CD14-positive monocyte (primary cell): ENCODE measurements around the gene SHB. TPM values are rescaled to one million over a fixed set of nuclear protein-coding genes. Genes with fewer than 3 reads are reported as not detected.
A peak's percentile ranks its signal among the peaks of the same experiment; 100 is the strongest.

Experiments
- DNase-seq, 3 donors: peaks; one replicate each; pipeline ENCODE4 v3.0.0-alpha.2; 2011 to 2022
- H2AFZ ChIP-seq: 2 replicates; pipeline ENCODE4 v1.6.0; 2012; ENCODE audit warnings: mild to moderate bottlenecking, low read depth, low read length, inconsistent platforms; ENCODE audit not compliant: insufficient read depth, poor library complexity, severe bottlenecking
- H3K27ac ChIP-seq, 2 donors: 1 replicate in 1 of 2; 2 replicates in 1 of 2; pipeline ENCODE4 v1.5.1; 2012 to 2013; ENCODE audit warnings: low read length in 2 of 2, control low read depth in 1 of 2, inconsistent platforms in 1 of 2, low read depth in 1 of 2, mild to moderate bottlenecking in 1 of 2
- H3K27me3 ChIP-seq, 2 donors: one replicate each; pipeline versions ENCODE4 v1.6.0 to v1.6.1; 2011 to 2013; ENCODE audit warnings: low read length in 2 of 2; ENCODE audit not compliant: control insufficient read depth in 2 of 2, insufficient read depth in 2 of 2
- H3K36me3 ChIP-seq, 2 donors: replicated peaks in 1 of 2; 1 replicate in 1 of 2; 2 replicates in 1 of 2; pipeline versions ENCODE4 v1.5.1 to v1.6.1; 2012 to 2013; ENCODE audit warnings: low read length in 2 of 2, control low read depth in 1 of 2, inconsistent platforms in 1 of 2, mild to moderate bottlenecking in 1 of 2; ENCODE audit not compliant: insufficient read depth in 2 of 2, control insufficient read depth in 1 of 2
- H3K4me1 ChIP-seq, 2 donors: 1 replicate in 1 of 2; 2 replicates in 1 of 2; pipeline versions ENCODE4 v1.5.1 to v1.6.1; 2012 to 2013; ENCODE audit warnings: low read length in 2 of 2, control low read depth in 1 of 2, inconsistent platforms in 1 of 2, mild to moderate bottlenecking in 1 of 2, moderate library complexity in 1 of 2; ENCODE audit not compliant: insufficient read depth in 2 of 2, control insufficient read depth in 1 of 2
- H3K4me2 ChIP-seq: replicated peaks from 2 replicates; pipeline ENCODE3; 2012; ENCODE audit warnings: low read length, moderate library complexity, mild to moderate bottlenecking; ENCODE audit not compliant: poor library complexity, severe bottlenecking; ENCODE audit errors: extremely low read depth
- H3K4me3 ChIP-seq, 3 experiments: fragments of 200-600 bp in 1 of 3; sonication (generic) in 1 of 3; replicated peaks in 1 of 3; 1 replicate in 2 of 3; 2 replicates in 1 of 3; pipeline ENCODE4 v1.5.1; 2011 to 2013; ENCODE audit warnings: low read length in 3 of 3, mild to moderate bottlenecking in 3 of 3, control low read depth in 2 of 3, low read depth in 2 of 3, inconsistent platforms in 1 of 3, moderate library complexity in 1 of 3
- H3K79me2 ChIP-seq: 2 replicates; pipeline ENCODE4 v1.6.0; 2012; ENCODE audit warnings: mild to moderate bottlenecking, control low read depth, inconsistent platforms, low read length, moderate library complexity; ENCODE audit not compliant: insufficient read depth
- H3K9ac ChIP-seq: 2 replicates; pipeline ENCODE4 v1.6.0; 2017; ENCODE audit warnings: low read length, mild to moderate bottlenecking; ENCODE audit not compliant: insufficient read depth, poor library complexity, severe bottlenecking
- H3K9me3 ChIP-seq, 2 donors: replicated peaks in 1 of 2; 1 replicate in 1 of 2; 2 replicates in 1 of 2; pipeline versions ENCODE4 v1.5.1 to v1.6.1; 2012 to 2013; ENCODE audit warnings: low read length in 2 of 2, control low read depth in 1 of 2; ENCODE audit not compliant: control insufficient read depth in 1 of 2, insufficient read depth in 1 of 2
- H4K20me1 ChIP-seq: 2 replicates; pipeline ENCODE4 v1.6.0; 2012; ENCODE audit warnings: mild to moderate bottlenecking, low read length, control low read depth, moderate library complexity; ENCODE audit not compliant: insufficient read depth
- H3K27ac Mint-ChIP-seq, 7 donors: one replicate each; pipeline ENCODE4 v1.8.0; 2020; ENCODE audit warnings: mild to moderate bottlenecking in 7 of 7, mixed read lengths in 7 of 7, moderate library complexity in 6 of 7, inconsistent platforms in 2 of 7
- H3K27me3 Mint-ChIP-seq, 3 donors: one replicate each; pipeline ENCODE4 v1.8.0; 2021 to 2022; ENCODE audit warnings: low read depth in 3 of 3, mild to moderate bottlenecking in 3 of 3, mixed read lengths in 3 of 3, moderate library complexity in 3 of 3, inconsistent platforms in 1 of 3
- H3K36me3 Mint-ChIP-seq, 2 donors: one replicate each; pipeline ENCODE4 v1.8.0; 2020; ENCODE audit warnings: mixed read lengths in 2 of 2, inconsistent platforms in 1 of 2, mild to moderate bottlenecking in 1 of 2
- H3K4me1 Mint-ChIP-seq: one replicate; pipeline ENCODE4 v1.8.0; 2020; ENCODE audit warnings: mild to moderate bottlenecking, mixed read lengths
- H3K4me3 Mint-ChIP-seq, 2 donors: one replicate each; pipeline ENCODE4 v1.8.0; 2020; ENCODE audit warnings: mild to moderate bottlenecking in 2 of 2, mixed read lengths in 2 of 2, moderate library complexity in 1 of 2
- H3K9me3 Mint-ChIP-seq, 7 donors: one replicate each; pipeline ENCODE4 v1.8.0; 2020 to 2022; ENCODE audit warnings: mixed read lengths in 7 of 7, mild to moderate bottlenecking in 6 of 7, moderate library complexity in 6 of 7, inconsistent platforms in 2 of 7
- WGBS: methylation state at CpG from one replicate; pipeline ENCODE4 v1.1.5; 2013; ENCODE audit warnings: missing lambda C conversion rate; ENCODE audit not compliant: insufficient coverage; 5-methylcytosine and 5-hydroxymethylcytosine counted together
- intact Hi-C, 2 donors: fragments of 100-400 bp; cut with micrococcal nuclease; formaldehyde crosslinking; loops; one replicate each; pipeline versions ENCODE4 v1.15.0 to v1.15.1; 2023
- polyA plus RNA-seq, 3 donors: library from polyadenylated mRNA; depleted of rRNA in 1 of 3; unstranded in 2 of 3; stranded (reverse) in 1 of 3; fragments of 300-500 nt in 2 of 3; fragments of >200 nt in 1 of 3; fragmentation: Illumina TruSeq in 2 of 3; gene quantifications; 1 replicate in 2 of 3; 2 replicates in 1 of 3; pipeline ENCODE4 v1.2.3, GENCODE V29; 2012 to 2021
- TF ChIP-seq, protein P1 (sequence below): fragments of 200-600 bp; IDR thresholded peaks from one replicate; pipeline ENCODE4 v1.8.0; 2022; ENCODE audit warnings: antibody characterized with exemption, mild to moderate bottlenecking

SHB gene
- polyA plus RNA-seq, 3 donors = 0.27 to 1.3 (median 0.31) TPM

DNA sequence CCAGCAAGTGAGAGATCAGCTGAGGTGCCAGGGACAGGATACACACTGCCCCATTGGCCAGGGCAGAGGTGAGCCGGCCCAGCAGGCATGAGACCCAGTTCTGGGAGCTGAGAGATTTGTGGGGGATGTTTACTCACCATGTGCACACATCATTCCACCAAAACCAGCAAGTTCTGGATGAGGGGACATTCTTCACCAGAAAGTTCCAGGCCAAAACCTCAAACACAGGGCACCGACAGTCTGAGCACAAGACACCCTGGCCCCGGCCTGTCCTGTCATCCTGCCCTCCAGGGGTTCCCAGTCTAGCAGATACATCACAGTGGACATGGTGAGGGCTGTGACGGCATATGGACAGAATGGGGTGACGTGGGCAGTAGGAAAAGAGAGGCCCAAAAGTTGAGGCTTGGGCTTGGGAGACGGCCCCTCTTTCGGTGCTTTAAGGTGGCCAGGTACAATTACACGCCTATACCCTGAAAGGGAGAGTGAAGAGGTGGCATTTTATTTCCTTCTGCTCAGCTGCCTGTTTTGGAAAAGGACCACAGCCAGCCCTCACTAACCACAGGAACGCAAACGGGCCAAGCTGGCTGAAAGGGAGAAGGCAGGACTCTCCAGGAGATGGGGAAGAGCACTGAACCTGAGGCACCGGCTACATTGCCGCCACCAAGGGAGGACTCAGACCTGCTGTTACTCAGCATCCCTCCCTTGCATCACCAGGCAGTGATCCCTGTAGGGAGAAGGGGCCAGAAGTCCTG, 64.0 kb downstream of the SHB start:
- Mint-ChIP-seq H3K36me3 (peaks cover 0 to 6% of the 10 kb centered on the region in 2 donors), H3K9me3 (no peaks in the 10 kb centered on the region), H3K27me3 (peaks cover 0 to 2% (median 0%) of the 10 kb centered on the region in 3 donors), H3K4me3 (no peak overlapping the region), H3K27ac (peak overlapping the region in 5 of 7 donors; percentile 1 to 59 (median 37)), H3K4me1 (peaks cover 33% of the 10 kb centered on the region)
- DNase-seq = no peak
- Histone ChIP-seq H3K9ac (no peak overlapping the region), H4K20me1 (no peaks in the 10 kb centered on the region), H3K36me3 (no peaks in the 10 kb centered on the region), H3K4me2 (no peak overlapping the region), H3K9me3 (no peaks in the 10 kb centered on the region), H3K79me2 (no peaks in the 10 kb centered on the region), H3K27ac (no peak overlapping the region), H3K4me3 (no peak overlapping the region), H3K4me1 (peaks cover 18 to 21% of the 10 kb centered on the region in 2 donors), H2AFZ (no peak overlapping the region), H3K27me3 (no peaks in the 10 kb centered on the region)
- TF ChIP-seq, protein P1, sequence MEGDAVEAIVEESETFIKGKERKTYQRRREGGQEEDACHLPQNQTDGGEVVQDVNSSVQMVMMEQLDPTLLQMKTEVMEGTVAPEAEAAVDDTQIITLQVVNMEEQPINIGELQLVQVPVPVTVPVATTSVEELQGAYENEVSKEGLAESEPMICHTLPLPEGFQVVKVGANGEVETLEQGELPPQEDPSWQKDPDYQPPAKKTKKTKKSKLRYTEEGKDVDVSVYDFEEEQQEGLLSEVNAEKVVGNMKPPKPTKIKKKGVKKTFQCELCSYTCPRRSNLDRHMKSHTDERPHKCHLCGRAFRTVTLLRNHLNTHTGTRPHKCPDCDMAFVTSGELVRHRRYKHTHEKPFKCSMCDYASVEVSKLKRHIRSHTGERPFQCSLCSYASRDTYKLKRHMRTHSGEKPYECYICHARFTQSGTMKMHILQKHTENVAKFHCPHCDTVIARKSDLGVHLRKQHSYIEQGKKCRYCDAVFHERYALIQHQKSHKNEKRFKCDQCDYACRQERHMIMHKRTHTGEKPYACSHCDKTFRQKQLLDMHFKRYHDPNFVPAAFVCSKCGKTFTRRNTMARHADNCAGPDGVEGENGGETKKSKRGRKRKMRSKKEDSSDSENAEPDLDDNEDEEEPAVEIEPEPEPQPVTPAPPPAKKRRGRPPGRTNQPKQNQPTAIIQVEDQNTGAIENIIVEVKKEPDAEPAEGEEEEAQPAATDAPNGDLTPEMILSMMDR = no peak
- 100% methylated on average over 3 of the region's 12 CpGs for WGBS
- intact Hi-C loops = loop anchor here in 1 of 2 donors (5.0 kb wide), 3 partner anchors 42 to 93 kb away; partner anchors contain the start of gene SHB

DNA sequence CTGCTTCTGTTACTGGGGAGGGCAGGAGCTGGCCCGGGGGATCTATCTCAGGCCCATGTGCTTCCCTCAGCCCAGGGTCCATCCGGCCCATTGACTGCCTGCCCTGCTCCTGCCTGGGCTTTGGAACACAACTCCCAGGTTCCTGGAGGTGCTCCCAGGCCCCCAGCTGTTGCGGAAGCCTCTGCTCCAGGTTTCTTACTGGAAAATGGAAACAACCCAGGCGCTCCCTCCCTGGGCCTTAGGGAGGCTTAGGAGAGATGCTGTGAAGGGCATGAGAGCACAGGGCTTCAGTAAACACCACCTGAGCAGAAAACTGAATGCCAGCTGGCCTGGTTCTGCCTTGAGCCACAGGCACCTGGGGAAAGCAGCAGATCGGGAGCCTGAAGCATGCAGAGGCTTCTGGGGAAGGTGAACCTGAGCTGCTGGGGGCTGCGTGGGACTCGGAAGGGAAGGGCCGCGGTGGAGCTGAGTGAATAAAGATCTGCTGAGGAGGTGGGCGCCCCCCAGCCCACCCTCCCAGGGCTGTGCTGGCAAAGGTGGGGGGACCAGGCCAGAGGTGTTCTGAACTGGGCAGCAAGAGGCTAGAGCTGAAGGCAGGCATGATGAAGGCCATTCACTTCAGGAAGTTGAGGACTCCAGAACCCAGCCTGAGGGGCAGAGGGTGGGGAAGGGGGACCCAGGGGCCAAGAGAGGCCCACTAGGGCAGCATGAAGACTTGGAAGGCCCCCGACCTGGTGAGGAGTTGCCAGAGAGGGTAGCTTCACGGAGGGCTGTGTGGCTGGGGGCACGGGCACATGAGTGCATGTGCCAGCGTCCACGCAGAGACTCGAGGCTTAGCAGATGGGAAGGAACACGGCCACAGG, 64.8 kb downstream of the SHB start:
- H2AFZ ChIP-seq = no peak overlapping the region
- H3K36me3 Mint-ChIP-seq = peaks cover 0 to 7% of the 10 kb centered on the region in 2 donors
- H3K9me3 ChIP-seq = no peaks in the 10 kb centered on the region
- peaks cover 22 to 23% of the 10 kb centered on the region in 2 donors for H3K4me1 ChIP-seq
- WGBS = 95% methylated on average over 10 of the region's 17 CpGs
- H3K9ac ChIP-seq = no peak overlapping the region
- intact Hi-C loops = no loop called here
- peaks cover 38% of the 10 kb centered on the region for H3K4me1 Mint-ChIP-seq
- TF ChIP-seq, protein P1 = no peak
- no peak overlapping the region for H3K27ac ChIP-seq
- peaks cover 0 to 2% (median 0%) of the 10 kb centered on the region in 3 donors for H3K27me3 Mint-ChIP-seq
- H3K4me2 ChIP-seq = no peak overlapping the region
- peak overlapping the region in 3 of 7 donors; percentile 10 to 54 (median 37) for H3K27ac Mint-ChIP-seq
- no peak overlapping the region for H3K4me3 ChIP-seq
- H3K9me3 Mint-ChIP-seq = no peaks in the 10 kb centered on the region
- no peaks in the 10 kb centered on the region for H3K79me2 ChIP-seq
- H3K4me3 Mint-ChIP-seq = no peak overlapping the region
- DNase-seq = no peak
- no peaks in the 10 kb centered on the region for H4K20me1 ChIP-seq
- H3K36me3 ChIP-seq = no peaks in the 10 kb centered on the region
- H3K27me3 ChIP-seq = no peaks in the 10 kb centered on the region
